ENCODE results near the gene KIAA1191. TPM values are rescaled to one million over a fixed set of nuclear protein-coding genes. Genes with fewer than 3 reads are reported as not detected.

Gene KIAA1191
- total and polyA plus RNA-seq, 2 of the 8 experiments (the other 6 are each of a cell fraction or from before 2014, with no cell fraction given) = 86.4 to 88.0 TPM

GRCh38 chr5:176394096-176394495 lies 32.5 kb upstream of the KIAA1191 start (continued):
- TF ChIP-seq EP300 (IDR thresholded peaks at IDR 0.05; ENCODE audit: borderline replicate concordance in 1 of 2, low read depth in 2 of 2, low read length in 2 of 2) (no peak), TEAD4 (IDR thresholded peaks at IDR 0.05; ENCODE audit: low read depth, low read length) (no peak), E2F6 (IDR thresholded peaks at IDR 0.05) (no peak)
